KMS-11 (cell line): ENCODE data around the gene DLGAP1.

ENCODE experiments used
- H2AFZ ChIP-seq: fragments of 200-600 bp; sonication (generic); 2 replicates; pipeline ENCODE4 v1.6.1; 2016; ENCODE audit warnings: antibody characterized with exemption, mixed run types, low read depth
- H3K27ac ChIP-seq: fragments of 200-600 bp; sonication (generic); 2 replicates; pipeline ENCODE4 v1.6.1; 2016; ENCODE audit warnings: mild to moderate bottlenecking, mixed run types
- H3K27me3 ChIP-seq: fragments of 200-600 bp; sonication (generic); 2 replicates; pipeline ENCODE4 v1.6.1; 2017; ENCODE audit warnings: mild to moderate bottlenecking, low read depth, mixed run types, moderate library complexity; ENCODE audit not compliant: insufficient read depth
- H3K36me3 ChIP-seq: fragments of 200-600 bp; sonication (generic); 2 replicates; pipeline ENCODE4 v1.6.1; 2017; ENCODE audit warnings: mild to moderate bottlenecking, mixed run types; ENCODE audit not compliant: insufficient read depth
- H3K4me1 ChIP-seq: fragments of 200-600 bp; sonication (generic); 2 replicates; pipeline ENCODE4 v1.6.1; 2016; ENCODE audit warnings: mild to moderate bottlenecking, low read depth, mixed run types; ENCODE audit not compliant: poor library complexity, severe bottlenecking
- H3K4me2 ChIP-seq: fragments of 200-600 bp; sonication (generic); 2 replicates; pipeline ENCODE4 v1.7.0; 2016; ENCODE audit warnings: mild to moderate bottlenecking, mixed run types
- H3K4me3 ChIP-seq: fragments of 200-600 bp; sonication (generic); IDR thresholded peaks from 2 replicates; pipeline ENCODE4 v1.6.1; 2017; ENCODE audit warnings: low read depth, low read length, mixed read lengths; ENCODE audit not compliant: insufficient read depth
- H3K79me2 ChIP-seq: fragments of 200-600 bp; sonication (generic); 2 replicates; pipeline ENCODE4 v1.6.1; 2016; ENCODE audit warnings: low read depth, mixed run types; ENCODE audit not compliant: insufficient read depth
- H3K9ac ChIP-seq: fragments of 200-600 bp; sonication (generic); 2 replicates; pipeline ENCODE4 v1.6.1; 2016; ENCODE audit warnings: mild to moderate bottlenecking, mixed run types
- H4K20me1 ChIP-seq: fragments of 200-600 bp; sonication (generic); 2 replicates; pipeline ENCODE4 v1.6.1; 2016; ENCODE audit warnings: mild to moderate bottlenecking, mixed run types; ENCODE audit not compliant: insufficient read depth
- CTCF ChIP-seq: fragments of 200-600 bp; sonication (generic); conservative IDR thresholded peaks from 2 replicates; pipeline ENCODE4 v1.6.1; 2017; ENCODE audit warnings: low read depth, mild to moderate bottlenecking, antibody characterized with exemption, low read length, moderate library complexity, mixed read lengths

The DLGAP1 gene

GRCh38 chr18:4181882-4182568, 273.1 kb downstream of the DLGAP1 start:
- H3K27ac ChIP-seq: no peak overlapping the region
- H3K4me2 ChIP-seq: no peak overlapping the region
- H3K4me1 ChIP-seq: no peaks in the 10 kb centered on the region
- no peaks in the 10 kb centered on the region for H3K27me3 ChIP-seq
- no peaks in the 10 kb centered on the region for H3K36me3 ChIP-seq
- H3K9ac ChIP-seq: no peak overlapping the region
- no peaks in the 10 kb centered on the region for H3K79me2 ChIP-seq
- no peak for TF ChIP-seq CTCF
- H3K4me3 ChIP-seq: no peak overlapping the region
- H2AFZ ChIP-seq: no peak overlapping the region
- no peaks in the 10 kb centered on the region for H4K20me1 ChIP-seq

- no peak overlapping the region for H3K27ac ChIP-seq
- TF ChIP-seq CTCF: no peak
- no peaks in the 10 kb centered on the region for H3K36me3 ChIP-seq
- H3K4me3 ChIP-seq: no peak overlapping the region
- no peaks in the 10 kb centered on the region for H3K4me1 ChIP-seq
- no peak overlapping the region for H2AFZ ChIP-seq
- no peaks in the 10 kb centered on the region for H4K20me1 ChIP-seq
- no peak overlapping the region for H3K4me2 ChIP-seq
- H3K9ac ChIP-seq: no peak overlapping the region
- H3K27me3 ChIP-seq: no peaks in the 10 kb centered on the region
- H3K79me2 ChIP-seq: no peaks in the 10 kb centered on the region
These were observed 274.0 kb downstream of the DLGAP1 start for GRCh38 chr18:4181086-4181485.

- Histone ChIP-seq H3K4me2 (no peak overlapping the region), H4K20me1 (no peaks in the 10 kb centered on the region), H3K27me3 (no peaks in the 10 kb centered on the region), H3K9ac (no peak overlapping the region), H3K27ac (no peak overlapping the region), H2AFZ (no peak overlapping the region), H3K4me1 (no peaks in the 10 kb centered on the region), H3K4me3 (no peak overlapping the region), H3K36me3 (no peaks in the 10 kb centered on the region), H3K79me2 (no peaks in the 10 kb centered on the region)
- no peak for TF ChIP-seq CTCF
These were observed 282.7 kb downstream of the DLGAP1 start for GRCh38 chr18:4172196-4173100.

DNA sequence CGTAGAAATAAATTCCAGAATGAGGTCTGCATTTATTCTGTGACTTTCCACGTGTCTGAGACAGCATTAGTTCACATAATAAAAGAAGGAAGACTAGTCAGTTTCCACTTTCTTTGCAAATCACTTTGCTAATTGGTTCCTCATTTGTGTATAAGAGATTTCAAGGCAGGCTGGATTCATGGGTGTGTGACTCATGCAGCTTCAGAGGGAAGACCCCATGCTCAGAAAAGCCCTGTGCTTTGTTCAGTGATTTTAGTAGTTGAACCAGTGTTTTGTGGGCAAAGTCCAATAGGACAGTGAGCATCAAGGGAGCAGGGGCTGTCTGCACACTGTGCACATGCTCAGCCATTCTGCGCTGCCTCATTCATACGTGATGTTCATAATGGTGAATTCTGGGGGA, 297.8 kb downstream of the DLGAP1 start:
- Histone ChIP-seq H3K27ac (no peak overlapping the region), H3K9ac (no peak overlapping the region), H3K4me1 (no peaks in the 10 kb centered on the region), H3K4me3 (no peak overlapping the region), H3K79me2 (no peaks in the 10 kb centered on the region), H3K27me3 (no peaks in the 10 kb centered on the region), H4K20me1 (no peaks in the 10 kb centered on the region), H3K36me3 (no peaks in the 10 kb centered on the region), H2AFZ (no peak overlapping the region), H3K4me2 (no peak overlapping the region)
- no peak for TF ChIP-seq CTCF
